ENCODE measurements around the gene LRRC66.
A peak's percentile ranks its signal among the peaks of the same experiment; 100 is the strongest.

LRRC66 gene

DNA sequence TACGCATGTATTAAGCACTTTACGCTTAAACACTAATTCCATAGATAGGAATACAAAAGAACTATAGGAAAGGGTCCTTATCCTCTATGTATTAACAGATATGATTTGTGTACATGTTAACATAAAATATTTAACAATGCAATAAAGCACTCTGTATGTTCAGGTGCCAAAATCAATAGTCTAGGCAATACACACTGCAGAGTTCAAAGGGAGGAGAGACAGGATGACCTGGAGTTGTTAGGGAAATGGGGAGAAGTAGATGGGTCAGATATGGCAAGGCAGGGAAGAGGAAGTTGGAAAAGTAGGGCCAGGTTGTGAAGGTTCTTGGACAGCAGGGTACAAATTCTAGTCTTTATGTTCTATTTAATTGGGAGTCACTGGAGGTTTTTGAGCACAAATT is 15.0 kb upstream of the LRRC66 start:
- ATAC-seq, result no peak
- Mint-ChIP-seq H3K36me3 (peaks cover 13% of the 10 kb centered on the region), H3K27ac (no peak overlapping the region), H3K4me3 (no peak overlapping the region), H3K4me1 (peaks cover 45% of the 10 kb centered on the region), H3K9me3 (no peaks in the 10 kb centered on the region), H3K27me3 (no peaks in the 10 kb centered on the region)

DNA sequence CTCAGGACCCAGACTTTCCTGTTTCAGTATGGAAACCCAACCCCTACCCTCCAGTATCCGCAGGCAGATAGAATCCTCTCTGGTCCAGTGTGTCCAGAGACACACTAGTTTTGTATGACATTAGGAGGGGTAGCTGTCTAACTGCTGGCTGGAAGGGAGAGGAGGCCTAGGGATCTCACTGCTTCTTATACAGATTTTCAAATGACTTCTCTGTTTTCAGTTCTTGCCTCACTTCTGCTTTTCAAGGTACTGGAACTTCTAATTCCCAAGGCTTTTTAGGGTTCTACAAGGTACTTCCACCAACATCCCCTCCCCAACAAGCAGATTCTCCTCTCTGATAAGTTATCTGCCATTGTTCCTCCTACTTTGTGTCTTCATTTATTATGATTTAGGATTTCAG is 11.8 kb upstream of the LRRC66 start:
- H3K4me3 Mint-ChIP-seq, result no peak overlapping the region
- ATAC-seq, result no peak
- H3K9me3 Mint-ChIP-seq, result no peaks in the 10 kb centered on the region
- peaks cover 26% of the 10 kb centered on the region for H3K36me3 Mint-ChIP-seq
- peak overlapping the region; percentile 20 for H3K27ac Mint-ChIP-seq
- no peaks in the 10 kb centered on the region for H3K27me3 Mint-ChIP-seq
- peaks cover 34% of the 10 kb centered on the region for H3K4me1 Mint-ChIP-seq

GRCh38 chr4:52028970-52029369 is 8.8 kb upstream of the LRRC66 start:
- ATAC-seq, result no peak
- H3K9me3 Mint-ChIP-seq, result no peaks in the 10 kb centered on the region
- no peaks in the 10 kb centered on the region for H3K27me3 Mint-ChIP-seq

GRCh38 chr4:52017814-52018213 is 2.3 kb downstream of the LRRC66 start:
- Mint-ChIP-seq H3K9me3 (no peaks in the 10 kb centered on the region), H3K27ac (no peak overlapping the region), H3K36me3 (no peaks in the 10 kb centered on the region), H3K4me1 (peaks cover 6% of the 10 kb centered on the region), H3K27me3 (no peaks in the 10 kb centered on the region), H3K4me3 (no peak overlapping the region)
- ATAC-seq, result no peak

More at GRCh38 chr4:52028970-52029369, 8.8 kb upstream of the LRRC66 start:
- Mint-ChIP-seq H3K36me3 (peaks cover 39% of the 10 kb centered on the region), H3K4me1 (peaks cover 14% of the 10 kb centered on the region), H3K4me3 (no peak overlapping the region), H3K27ac (no peak overlapping the region)

GRCh38 chr4:52016981-52017380 is 3.2 kb downstream of the LRRC66 start:
- ATAC-seq, result no peak
- peaks cover 6% of the 10 kb centered on the region for H3K4me1 Mint-ChIP-seq
- no peak overlapping the region for H3K4me3 Mint-ChIP-seq
- H3K27me3 Mint-ChIP-seq, result no peaks in the 10 kb centered on the region
- no peak overlapping the region for H3K27ac Mint-ChIP-seq
- H3K9me3 Mint-ChIP-seq, result no peaks in the 10 kb centered on the region
- H3K36me3 Mint-ChIP-seq, result peaks cover 4% of the 10 kb centered on the region

- Mint-ChIP-seq H3K27ac (no peak overlapping the region), H3K36me3 (peaks cover 4% of the 10 kb centered on the region), H3K4me3 (no peak overlapping the region), H3K4me1 (peaks cover 6% of the 10 kb centered on the region), H3K9me3 (no peaks in the 10 kb centered on the region), H3K27me3 (no peaks in the 10 kb centered on the region)
- no peak for ATAC-seq
These were observed 4.8 kb downstream of the LRRC66 start for GRCh38 chr4:52015366-52015765.

GRCh38 chr4:52014903-52015302 is 5.3 kb downstream of the LRRC66 start:
- Mint-ChIP-seq H3K27ac (no peak overlapping the region), H3K9me3 (no peaks in the 10 kb centered on the region), H3K27me3 (no peaks in the 10 kb centered on the region), H3K4me1 (peaks cover 6% of the 10 kb centered on the region), H3K4me3 (no peak overlapping the region), H3K36me3 (peaks cover 4% of the 10 kb centered on the region)
- ATAC-seq, result no peak

GRCh38 chr4:52012651-52013050 is 7.5 kb downstream of the LRRC66 start:
- Mint-ChIP-seq H3K4me1 (peaks cover 6% of the 10 kb centered on the region), H3K4me3 (no peak overlapping the region), H3K9me3 (peaks cover 2% of the 10 kb centered on the region), H3K36me3 (peaks cover 4% of the 10 kb centered on the region), H3K27ac (no peak overlapping the region), H3K27me3 (no peaks in the 10 kb centered on the region)
- no peak for ATAC-seq

- Mint-ChIP-seq H3K4me1 (peaks cover 6% of the 10 kb centered on the region), H3K27ac (no peak overlapping the region), H3K9me3 (peaks cover 2% of the 10 kb centered on the region), H3K27me3 (no peaks in the 10 kb centered on the region), H3K36me3 (peaks cover 4% of the 10 kb centered on the region), H3K4me3 (no peak overlapping the region)
- ATAC-seq, result no peak
These were observed 9.2 kb downstream of the LRRC66 start for GRCh38 chr4:52010986-52011385.

- no peaks in the 10 kb centered on the region for H3K4me1 Mint-ChIP-seq
- H3K27me3 Mint-ChIP-seq, result no peaks in the 10 kb centered on the region
- H3K36me3 Mint-ChIP-seq, result no peaks in the 10 kb centered on the region
- ATAC-seq, result no peak
- H3K9me3 Mint-ChIP-seq, result peaks cover 2% of the 10 kb centered on the region
- no peak overlapping the region for H3K27ac Mint-ChIP-seq
- no peak overlapping the region for H3K4me3 Mint-ChIP-seq
These were observed 13.3 kb downstream of the LRRC66 start for GRCh38 chr4:52006887-52007286.

- Mint-ChIP-seq H3K4me3 (no peak overlapping the region), H3K27me3 (no peaks in the 10 kb centered on the region), H3K36me3 (no peaks in the 10 kb centered on the region), H3K4me1 (no peaks in the 10 kb centered on the region), H3K9me3 (peaks cover 2% of the 10 kb centered on the region), H3K27ac (no peak overlapping the region)
- no peak for ATAC-seq
These were observed 14.4 kb downstream of the LRRC66 start for GRCh38 chr4:52005604-52006273.

DNA sequence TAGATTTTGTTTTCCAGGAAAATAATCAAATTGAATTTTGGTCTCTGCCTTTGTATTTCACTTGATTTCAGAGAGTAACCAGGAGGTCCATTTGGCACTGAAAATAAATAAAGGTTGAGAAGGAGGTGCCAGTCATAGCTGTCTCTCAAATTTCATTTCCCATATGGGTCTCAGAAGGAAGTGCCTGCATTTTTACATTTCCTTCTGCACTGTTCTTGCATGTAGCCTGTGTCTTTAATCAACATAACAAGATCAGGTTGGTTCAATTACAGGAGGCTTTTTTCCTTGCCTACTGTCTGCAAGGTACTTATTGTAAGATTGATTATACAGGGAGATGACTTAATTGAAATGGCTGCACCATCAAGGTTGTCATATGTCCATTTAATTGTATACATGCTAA is 15.7 kb downstream of the LRRC66 start:
- Mint-ChIP-seq H3K4me1 (no peaks in the 10 kb centered on the region), H3K27ac (no peak overlapping the region)

GRCh38 chr4:52001616-52002015 is 18.5 kb downstream of the LRRC66 start:
- ATAC-seq, result no peak
- H3K4me1 Mint-ChIP-seq, result no peaks in the 10 kb centered on the region
- H3K27me3 Mint-ChIP-seq, result no peaks in the 10 kb centered on the region
- H3K9me3 Mint-ChIP-seq, result no peaks in the 10 kb centered on the region
- no peak overlapping the region for H3K4me3 Mint-ChIP-seq
- no peak overlapping the region for H3K27ac Mint-ChIP-seq
- H3K36me3 Mint-ChIP-seq, result no peaks in the 10 kb centered on the region

More for the DNA sequence above, 15.7 kb downstream of the LRRC66 start:
- Mint-ChIP-seq H3K4me3 (no peak overlapping the region), H3K36me3 (no peaks in the 10 kb centered on the region), H3K9me3 (peaks cover 2% of the 10 kb centered on the region), H3K27me3 (no peaks in the 10 kb centered on the region)
- no peak for ATAC-seq

DNA sequence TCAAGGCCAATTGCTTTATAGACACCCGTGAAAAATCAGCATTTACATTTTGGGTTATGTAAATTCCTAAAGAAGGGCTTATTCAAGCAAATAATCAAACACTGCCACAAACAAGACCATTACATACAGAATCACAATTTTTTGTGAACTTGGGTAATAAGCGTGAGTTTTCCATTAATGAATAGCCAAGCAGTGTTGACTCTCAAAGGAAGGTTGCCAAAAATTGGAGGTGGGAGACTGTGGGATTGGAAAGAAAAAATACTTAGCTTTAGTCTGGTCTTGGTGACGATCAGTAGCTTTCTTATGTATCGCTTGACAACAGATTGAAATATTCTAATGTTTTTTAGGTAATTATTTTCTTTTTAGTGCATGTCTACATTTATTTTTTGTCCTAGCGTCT is 20.9 kb downstream of the LRRC66 start:
- no peak for ATAC-seq
- Mint-ChIP-seq H3K9me3 (no peaks in the 10 kb centered on the region), H3K4me1 (no peaks in the 10 kb centered on the region), H3K27ac (no peak overlapping the region), H3K4me3 (no peak overlapping the region), H3K36me3 (no peaks in the 10 kb centered on the region), H3K27me3 (no peaks in the 10 kb centered on the region)

DNA sequence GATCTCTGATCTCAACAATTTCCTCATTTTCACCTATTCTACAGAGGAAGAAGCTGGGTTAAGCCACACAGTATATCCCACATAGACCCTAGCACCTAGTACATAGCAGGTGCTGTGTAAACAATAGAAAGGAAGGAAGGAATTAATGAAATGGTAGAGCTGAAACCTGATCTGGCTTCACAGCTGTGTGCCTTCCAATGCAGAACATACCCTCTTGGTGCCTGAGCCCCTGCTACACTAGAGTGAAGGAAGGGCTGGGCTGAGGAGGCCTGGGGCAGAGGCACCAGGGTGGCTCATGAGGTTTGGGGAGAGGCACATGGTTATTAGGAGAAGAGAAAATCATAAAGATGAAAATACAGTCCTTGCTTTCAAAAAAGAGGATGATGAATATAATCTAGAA is 21.3 kb downstream of the LRRC66 start:
- no peak overlapping the region for H3K4me3 Mint-ChIP-seq
- H3K9me3 Mint-ChIP-seq, result no peaks in the 10 kb centered on the region
- H3K27ac Mint-ChIP-seq, result no peak overlapping the region
- H3K4me1 Mint-ChIP-seq, result no peaks in the 10 kb centered on the region
- H3K36me3 Mint-ChIP-seq, result no peaks in the 10 kb centered on the region
- no peak for ATAC-seq
- no peaks in the 10 kb centered on the region for H3K27me3 Mint-ChIP-seq

DNA sequence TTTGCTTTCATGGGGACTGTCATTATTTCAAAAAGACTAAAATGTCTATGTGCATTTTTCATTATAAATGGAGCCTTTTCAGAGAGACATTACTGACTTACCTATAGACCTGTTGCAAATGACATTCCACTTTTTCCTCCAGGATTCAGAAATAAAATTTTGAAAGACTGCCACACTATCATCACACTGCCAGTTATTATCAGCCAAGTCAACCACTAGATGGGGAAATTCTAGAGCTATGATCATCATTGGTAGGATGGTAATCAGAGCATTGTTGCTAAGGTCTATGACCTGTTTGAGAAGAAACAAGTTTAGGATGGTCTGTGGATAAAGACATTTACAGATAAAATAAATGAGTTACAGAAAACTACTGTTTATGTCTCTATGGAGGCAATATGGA is 22.5 kb downstream of the LRRC66 start:
- ATAC-seq, result no peak
- no peaks in the 10 kb centered on the region for H3K27me3 Mint-ChIP-seq

More for the DNA sequence above, 22.5 kb downstream of the LRRC66 start:
- Mint-ChIP-seq H3K4me1 (no peaks in the 10 kb centered on the region), H3K27ac (no peak overlapping the region), H3K9me3 (no peaks in the 10 kb centered on the region), H3K4me3 (no peak overlapping the region), H3K36me3 (no peaks in the 10 kb centered on the region)
